Measurements from ENCODE around the gene AKAP3.

The AKAP3 gene

DNA sequence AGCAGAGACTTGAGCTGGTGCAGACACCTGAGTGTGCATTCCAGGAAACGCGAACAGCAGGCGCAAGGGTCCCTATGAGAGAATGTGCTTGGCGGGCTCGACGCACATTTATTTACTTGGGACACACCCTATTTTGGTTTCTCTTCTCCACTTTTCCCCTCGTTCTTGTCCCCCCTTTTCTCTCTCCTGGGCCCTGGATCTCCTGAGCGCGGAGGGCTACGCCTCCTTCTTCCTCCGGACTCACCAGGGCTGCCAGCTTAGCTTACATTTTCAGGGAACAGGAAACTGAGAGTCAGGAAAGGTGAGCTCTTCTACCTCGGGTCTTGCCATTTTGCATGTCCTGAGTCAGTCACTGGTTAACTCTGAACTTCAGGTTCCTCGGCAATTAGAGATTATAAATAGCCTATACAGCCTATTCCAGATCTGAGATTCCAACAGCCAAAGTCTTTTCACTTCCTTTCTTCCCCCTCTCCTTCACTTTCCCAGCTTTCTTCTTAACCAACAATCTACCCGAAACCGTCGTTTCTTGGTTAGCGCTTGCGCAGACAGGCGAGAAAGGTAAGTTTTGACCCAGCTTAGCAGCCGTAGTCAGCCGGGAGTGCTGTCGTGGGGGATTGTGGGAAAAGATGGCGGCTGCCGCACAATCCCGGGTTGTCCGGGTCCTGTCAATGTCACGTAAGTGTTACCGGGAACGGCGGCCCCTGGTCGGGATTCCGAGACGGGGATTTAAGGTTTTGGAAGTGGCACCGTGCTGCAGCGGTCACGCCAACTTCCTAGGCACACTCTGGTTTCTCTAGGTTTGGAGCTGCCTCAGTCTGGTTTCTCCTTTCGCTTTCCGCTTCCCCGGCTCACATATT lies at the start of gene AKAP3, which contains the start of gene NDUFA9:
Gene AKAP3 (minus strand): TSS at position 551 of the 857 bp plus-strand sequence. CDS start 10,855 bp downstream, outside the sequence.
Gene NDUFA9 (plus strand): TSS at position 614 of the 857 bp plus-strand sequence. CDS start 13 bp downstream, at position 627.
- peak; percentile 52 to 67 for DNase-seq (ENCODE audit: low read depth in 2 of 2)

DNA sequence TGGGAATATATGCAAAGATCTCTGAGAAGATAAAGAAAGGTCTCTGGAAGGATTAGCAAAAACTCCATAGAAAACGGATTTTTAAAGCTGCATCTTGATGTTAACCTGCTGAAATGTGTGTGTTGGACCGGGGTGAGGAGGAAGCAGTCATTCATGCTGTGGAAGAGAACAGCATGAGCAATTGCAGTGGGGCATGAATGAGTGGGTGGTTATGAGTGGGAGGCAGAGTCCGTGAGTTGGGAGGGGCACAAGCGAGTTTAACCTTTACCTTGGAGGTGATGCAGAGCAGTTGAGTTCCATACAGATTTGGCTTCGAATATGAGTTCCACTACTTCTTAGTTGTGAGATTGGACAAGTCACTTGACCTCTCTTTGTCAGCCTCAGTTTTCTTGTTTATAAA lies 41.9 kb upstream of the AKAP3 start:
- DNase-seq (ENCODE audit: low read depth in 2 of 2) = no peak

DNA sequence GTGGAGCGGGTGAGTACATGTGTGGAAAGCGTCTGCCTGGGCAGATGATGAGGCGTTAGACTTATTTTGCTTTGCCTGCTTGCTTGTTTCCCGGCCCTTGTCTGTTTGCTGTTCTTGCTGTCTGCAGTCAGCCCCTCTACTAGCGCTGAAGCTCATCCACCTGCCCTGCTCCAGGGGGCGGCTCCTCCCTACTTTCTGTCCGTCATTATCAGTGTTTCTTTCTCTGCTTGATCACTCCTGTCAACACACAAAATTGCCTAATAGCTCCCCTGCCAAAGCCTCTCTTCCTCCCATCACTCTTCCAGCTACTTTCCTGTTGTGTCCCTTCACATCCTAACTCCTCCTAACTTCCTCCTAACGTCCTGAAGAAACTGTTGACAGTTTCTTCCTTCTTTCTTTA lies 36.5 kb upstream of the AKAP3 start:
- no peak for DNase-seq (ENCODE audit: low read depth in 2 of 2)

DNA sequence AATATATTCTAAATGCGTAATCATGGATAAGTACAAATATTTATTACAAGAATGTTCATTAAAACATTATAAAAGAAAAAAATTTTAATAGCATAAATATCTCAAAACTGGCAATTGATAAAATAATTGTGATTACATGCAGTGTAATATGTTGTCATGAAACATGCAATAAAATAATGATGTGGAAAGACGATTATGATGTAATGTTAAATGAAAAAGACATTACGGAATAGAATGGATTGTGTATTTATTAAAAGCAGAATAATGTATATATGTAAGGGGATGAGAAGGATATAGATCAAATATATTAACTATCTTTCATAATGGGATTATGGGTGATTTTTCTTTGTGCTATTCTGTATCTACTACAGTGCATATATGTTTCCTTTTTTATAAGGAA lies 32.9 kb upstream of the AKAP3 start:
- no peak for DNase-seq (ENCODE audit: low read depth in 2 of 2)

DNA sequence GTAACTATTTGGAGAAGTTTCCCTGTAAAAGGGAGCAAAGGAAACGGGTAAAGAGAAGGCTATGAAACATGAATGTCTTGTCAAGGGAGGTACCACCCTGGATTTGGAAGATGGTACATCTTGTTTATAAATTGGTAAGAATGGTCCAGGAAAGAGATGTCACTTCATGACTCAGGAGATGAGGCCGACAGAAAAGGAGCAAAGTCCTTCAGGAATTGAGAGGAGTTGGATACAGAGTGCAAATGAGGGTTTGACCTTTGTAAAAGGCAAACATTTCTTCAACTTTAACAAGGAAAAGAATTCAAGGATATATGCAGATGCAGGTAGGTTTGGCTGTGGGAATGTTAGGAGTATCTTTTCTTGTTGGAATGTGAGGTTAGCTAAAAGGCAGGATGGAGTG lies 30.9 kb upstream of the AKAP3 start:
- no peak for DNase-seq (ENCODE audit: low read depth in 2 of 2)

DNA sequence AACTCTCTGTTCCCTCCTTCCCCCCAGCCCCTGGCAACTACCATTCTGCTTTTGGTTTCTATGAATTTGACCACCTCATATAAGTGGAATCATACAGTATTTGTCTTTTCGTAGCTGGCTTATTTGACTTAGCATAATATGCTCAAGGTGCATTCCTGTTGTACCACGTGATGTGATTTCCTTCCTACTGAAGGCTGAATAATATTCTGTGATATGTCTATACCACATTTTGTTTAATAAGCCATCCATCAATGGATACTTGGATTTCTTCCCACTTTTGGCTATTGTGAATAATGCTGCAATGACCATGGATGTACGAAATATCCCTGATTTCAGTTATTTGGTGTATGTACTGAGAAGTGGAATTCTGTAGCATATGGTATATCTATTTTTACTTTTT lies 16.4 kb upstream of the AKAP3 start:
- no peak for DNase-seq (ENCODE audit: low read depth in 2 of 2)

DNA sequence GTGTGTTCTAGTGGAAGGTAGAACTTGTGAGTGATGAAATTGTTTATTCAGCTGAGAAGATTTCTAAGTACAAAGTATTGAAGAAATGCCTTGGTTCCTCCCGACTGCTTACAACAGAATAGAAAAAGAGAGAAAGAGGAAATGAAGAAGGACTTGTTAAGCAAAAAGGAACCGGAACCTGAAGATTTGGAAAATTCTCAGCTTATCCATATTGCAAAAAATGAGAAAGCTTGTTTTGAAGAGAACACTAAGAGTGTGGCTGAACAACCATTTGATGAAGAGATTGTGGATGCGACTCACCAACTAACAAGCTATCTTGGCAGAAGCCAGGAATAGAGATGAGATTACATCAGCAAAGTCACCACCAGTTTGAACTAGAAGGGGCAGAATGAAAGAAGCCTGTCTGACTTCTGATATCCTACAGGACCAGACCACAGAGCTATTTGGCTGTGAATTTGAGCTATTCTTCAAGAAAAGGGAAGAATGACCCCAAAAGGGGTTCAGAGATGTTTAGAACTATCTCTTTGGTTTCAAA lies 15.2 kb upstream of the AKAP3 start:
- DNase-seq (ENCODE audit: low read depth in 2 of 2) = no peak

DNA sequence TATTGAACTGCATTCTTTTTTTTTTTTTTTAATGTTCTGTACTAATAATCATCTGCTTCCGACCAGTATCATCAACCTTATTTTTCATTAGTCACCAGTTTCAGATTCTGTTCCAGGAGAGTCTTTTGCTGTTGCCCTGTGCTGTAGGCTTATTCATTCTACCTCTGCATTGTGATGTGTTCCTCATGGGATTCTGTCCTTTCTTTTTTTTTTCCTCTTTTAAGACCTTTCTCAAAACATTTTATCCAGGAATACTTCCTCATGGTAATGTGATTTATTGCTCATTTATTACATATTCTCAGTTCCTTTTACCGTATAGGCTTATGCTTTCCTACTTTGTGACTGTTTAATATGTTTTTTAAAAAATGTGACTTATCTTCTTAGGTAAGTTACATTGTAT lies 4.8 kb upstream of the AKAP3 start:
- DNase-seq (ENCODE audit: low read depth in 2 of 2) = no peak

DNA sequence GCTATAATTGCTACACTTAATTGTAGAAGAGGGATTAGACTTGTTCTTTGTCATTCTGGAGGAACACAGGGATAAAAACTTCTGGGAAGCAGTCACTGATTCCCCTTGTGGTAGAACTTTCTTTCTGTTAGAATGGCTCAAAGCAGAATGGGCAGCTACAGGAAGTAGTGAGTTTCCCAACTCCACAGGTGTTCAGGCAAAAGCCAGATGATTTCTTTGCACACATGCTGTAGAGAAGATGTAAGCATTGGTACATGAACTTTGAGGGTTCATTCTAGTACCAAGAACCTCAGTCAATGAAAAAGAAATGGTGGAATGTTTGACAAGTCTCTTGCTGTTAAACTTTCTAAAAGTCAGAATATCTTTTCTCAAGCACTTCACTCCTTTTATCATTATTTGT lies 4.4 kb upstream of the AKAP3 start:
- no peak for DNase-seq (ENCODE audit: low read depth in 2 of 2)

DNA sequence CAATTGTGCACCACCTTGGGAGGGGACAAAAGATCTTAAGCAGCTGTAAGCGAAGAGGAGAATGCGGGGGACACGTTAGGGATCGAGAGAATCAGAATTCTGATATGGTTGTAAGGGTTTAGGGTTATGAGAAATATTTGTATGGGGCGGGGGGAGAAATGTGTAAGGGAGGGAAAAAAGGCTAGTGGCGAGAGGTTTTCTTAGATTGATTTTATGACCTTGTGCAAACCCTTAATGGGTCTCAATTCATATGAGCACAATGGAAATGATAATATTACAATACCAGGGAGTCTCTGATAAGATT lies 459 bp upstream of the AKAP3 start:
- DNase-seq (ENCODE audit: low read depth in 2 of 2) = no peak

DNA sequence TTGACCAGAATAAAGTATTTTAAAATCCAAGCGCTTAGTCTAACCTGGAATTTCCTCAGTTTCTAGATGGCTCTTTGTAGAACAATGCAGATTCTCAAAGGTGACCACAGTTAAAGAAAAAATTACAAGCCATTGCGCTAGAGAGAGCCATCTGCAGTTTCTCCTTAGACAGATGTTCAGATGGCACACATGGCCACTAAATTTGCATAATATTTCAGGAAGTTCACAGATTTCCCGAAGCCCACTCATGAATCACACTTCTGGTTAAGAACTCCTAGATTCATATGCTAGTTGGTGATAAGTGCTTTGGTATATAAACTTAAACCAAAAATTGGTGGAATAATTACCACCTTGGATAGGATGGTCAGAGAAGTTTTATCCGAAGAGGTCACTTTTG lies 749 bp downstream of the AKAP3 start:
- DNase-seq (ENCODE audit: low read depth in 2 of 2) = no peak

DNA sequence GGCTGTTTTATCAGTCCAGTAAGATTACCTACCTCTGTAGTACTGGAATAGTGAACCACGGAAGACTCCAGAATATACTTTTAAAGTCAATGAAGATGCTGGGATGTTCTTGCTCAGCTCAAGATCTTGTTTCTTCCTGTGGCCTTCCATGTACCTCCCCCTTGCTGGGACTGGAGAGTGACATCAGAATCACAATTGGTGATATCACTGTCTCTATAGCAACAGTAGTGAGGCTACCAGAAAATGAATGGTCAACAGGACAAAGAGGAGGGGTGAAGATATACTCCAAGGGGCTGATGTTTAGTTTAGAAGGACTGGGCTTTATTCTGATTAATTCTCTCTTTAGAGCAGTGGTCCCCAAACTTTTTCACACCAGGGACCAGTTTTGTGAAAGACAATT lies 3.8 kb downstream of the AKAP3 start:
- DNase-seq (ENCODE audit: low read depth in 2 of 2) = no peak

DNA sequence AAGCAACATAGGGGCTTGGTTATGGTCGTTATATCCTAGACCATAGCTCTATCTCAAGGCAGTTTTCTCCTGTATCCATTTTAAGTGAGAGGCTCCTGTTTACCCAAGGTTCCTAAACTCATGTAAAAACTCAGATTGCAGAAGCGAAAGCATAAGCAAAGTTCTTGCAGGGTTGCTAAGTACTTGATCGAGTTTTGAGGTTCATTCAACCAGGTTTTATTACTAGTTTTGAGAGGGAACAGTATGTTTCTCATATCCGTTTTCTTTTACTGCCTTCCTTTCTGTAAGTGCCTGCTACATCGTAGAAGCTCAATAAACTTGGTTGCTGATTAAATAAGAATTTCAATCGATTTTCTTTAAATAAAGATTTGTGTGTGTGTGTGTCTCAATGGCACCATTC lies 5.1 kb downstream of the AKAP3 start:
- DNase-seq (ENCODE audit: low read depth in 2 of 2) = no peak

DNA sequence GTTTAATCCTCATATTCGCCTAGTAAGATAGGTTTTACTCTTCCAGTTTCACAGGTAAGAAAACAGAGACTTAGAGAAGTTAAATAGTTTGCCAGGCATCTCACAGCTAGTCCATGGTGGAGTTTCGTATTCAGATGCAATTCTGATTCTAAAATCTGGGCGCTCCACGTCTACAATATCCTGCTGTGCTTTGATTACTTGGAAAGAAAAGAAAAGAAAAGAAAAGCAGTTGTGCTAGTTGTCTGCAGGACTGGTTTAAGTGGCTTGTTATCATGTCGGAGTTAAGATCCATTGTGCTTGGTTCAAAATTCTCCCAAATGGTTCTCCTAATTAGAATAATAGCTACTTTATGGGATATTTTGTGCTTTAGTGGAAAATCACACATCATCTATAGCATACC lies 18.6 kb downstream of the AKAP3 start:
- no peak for DNase-seq (ENCODE audit: low read depth in 2 of 2)

DNA sequence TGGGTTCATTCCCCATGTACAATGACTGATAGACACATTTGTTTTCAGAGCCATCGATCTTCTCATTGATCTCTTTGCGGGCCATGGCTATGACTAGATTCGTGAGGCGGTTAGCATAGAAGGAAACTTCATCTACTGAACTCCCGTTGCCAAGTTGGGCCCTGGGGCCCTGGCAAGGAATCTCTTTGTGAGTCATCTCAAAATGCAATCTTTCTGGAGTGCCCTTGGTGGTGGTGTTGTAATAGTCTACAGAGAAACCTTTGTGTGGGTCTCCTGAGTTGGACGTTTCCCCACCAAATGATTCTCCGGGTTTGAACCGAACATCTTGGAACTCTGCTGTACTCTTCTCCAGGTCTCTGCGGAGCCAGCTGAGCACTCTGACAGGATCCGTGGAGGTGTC lies 20.4 kb downstream of the AKAP3 start:
- DNase-seq (ENCODE audit: low read depth in 2 of 2) = no peak

DNA sequence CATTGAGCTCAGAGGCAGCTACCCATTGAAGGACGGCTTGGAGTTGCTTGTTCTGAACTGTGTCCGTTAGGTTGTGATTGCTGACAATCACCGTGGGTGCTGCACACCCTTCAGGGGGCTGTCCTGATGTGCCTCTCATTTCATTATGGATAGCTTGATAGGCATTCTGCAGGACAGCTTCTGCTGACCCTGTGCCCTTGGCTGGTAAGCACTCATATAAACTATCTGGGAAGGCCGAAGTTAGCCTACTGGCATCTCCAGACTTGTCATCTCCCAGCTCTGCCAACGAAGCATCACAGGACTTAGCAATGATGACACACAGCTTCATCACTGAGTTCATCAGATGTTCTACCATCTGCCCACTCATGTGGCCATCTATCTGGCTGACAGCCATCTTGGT lies 22.3 kb downstream of the AKAP3 start:
- no peak for DNase-seq (ENCODE audit: low read depth in 2 of 2)

DNA sequence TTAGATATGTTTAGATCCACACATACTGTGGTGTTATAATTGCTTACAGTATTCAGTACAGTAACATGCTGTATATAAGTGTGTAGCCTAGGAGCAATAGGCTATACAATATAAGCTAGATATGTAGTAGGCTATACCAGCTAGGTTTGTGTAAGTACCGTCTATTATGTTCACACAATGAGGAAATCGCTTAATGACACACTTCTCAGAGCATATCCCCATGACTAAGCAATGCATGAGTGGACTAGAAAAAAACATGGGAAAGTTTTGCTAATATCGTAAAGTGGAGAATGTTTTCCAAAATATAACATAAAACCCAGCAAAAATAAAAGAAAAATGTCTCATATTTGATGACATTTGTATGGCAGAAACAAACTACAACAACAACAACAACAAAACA lies 27.3 kb downstream of the AKAP3 start:
- DNase-seq (ENCODE audit: low read depth in 2 of 2) = no peak

DNA sequence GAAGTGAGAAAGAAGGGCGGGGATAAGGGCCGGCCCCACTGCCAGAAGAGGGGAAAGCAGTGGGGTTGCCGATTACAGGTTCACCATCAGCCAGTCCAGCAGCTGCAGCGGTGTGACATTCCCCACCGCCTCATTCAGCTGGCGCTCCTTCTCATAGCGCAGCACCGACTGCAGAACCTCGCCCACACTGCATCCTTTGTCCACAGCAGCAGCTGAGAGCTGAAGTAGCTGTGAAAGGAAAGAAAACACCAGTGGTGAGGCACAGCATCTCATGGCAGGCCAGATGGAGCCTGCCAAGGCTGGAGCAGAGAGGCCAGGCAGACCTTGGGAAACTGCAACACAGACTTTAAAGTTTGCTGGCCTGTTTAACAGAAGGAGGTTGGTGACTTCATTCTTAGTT lies 33.2 kb downstream of the AKAP3 start:
- DNase-seq (ENCODE audit: low read depth in 2 of 2) = no peak

DNA sequence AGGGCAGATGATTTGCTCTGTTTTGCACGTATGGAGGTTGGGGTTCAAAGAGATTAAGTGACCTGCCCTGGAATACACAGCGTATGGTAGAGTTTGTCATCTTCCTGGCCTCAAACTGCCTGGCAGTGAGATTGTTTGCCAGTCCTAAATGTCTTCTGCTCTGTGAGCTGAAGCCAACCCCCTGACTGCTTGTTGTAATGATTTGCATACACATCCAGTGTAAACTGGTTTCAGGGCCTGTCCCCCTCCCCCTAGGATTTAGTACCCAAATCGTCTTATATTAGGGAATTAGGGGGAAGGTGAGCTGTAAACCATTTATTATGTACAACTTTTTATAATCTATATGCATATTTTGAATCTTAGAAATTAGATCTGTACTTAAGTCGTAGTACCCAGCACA lies 38.4 kb downstream of the AKAP3 start:
- DNase-seq (ENCODE audit: low read depth in 2 of 2) = no peak

DNA sequence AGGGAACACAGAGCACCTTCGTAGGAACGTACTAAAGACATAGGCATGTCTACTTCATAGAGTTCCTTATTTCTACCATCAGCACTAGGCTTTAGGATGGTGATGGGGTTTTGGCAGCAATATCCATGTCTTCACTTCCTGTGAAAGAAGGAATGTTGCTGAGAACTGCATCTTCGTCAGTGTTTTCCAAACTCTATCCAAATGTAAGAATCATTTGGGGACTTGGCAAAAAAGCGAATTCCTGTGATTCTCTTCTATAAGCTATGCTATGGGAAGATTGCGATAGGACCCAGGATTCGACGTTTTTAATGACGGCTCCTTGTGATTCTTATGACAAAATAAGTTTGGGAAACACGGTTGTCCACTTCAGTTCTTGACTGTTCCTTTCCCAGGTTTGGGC lies 39.8 kb downstream of the AKAP3 start:
- DNase-seq (ENCODE audit: low read depth in 2 of 2) = no peak

DNA sequence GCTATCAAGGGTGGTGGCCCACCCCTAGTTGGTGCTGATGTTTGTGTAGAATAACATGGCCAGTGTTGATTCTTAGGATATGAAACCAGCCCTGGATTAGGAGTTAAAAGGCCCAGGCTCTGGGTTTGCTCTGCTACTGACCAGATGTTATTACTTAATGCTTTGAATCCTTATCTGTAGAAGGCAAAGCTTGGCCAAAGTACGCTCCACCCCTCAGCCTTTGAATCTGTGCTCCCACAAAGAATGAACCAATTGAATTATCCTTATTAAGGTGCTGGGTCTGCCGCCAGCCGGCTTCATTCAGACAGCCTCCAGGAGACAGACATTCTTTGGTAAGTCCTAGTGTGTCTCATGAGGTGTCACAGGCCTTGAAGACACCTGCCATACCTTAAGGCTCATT lies 41.8 kb downstream of the AKAP3 start:
- no peak for DNase-seq (ENCODE audit: low read depth in 2 of 2)

DNA sequence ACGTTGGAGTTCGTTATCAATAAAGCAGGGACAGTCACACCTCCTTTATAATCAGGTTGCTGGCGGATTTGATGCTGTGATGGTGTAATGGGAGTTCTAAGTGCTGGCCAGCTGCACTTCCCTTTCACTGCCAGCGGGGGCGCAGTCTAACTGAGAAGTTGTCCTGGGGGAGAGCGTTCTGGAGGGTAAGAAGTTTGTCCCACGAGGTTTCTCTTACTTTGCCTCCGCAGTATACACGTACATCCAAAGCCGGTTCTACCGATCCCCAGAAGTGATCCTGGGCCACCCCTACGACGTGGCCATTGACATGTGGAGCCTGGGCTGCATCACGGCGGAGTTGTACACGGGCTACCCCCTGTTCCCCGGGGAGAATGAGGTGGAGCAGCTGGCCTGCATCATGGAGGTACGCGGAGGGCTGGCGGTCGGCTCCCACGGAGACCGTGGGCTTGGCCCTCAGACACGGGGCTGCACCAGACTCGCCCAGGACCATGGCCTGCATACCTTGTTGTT lies 44.1 kb downstream of the AKAP3 start:
- peak; percentile 53 to 62 for DNase-seq (ENCODE audit: low read depth in 2 of 2)

DNA sequence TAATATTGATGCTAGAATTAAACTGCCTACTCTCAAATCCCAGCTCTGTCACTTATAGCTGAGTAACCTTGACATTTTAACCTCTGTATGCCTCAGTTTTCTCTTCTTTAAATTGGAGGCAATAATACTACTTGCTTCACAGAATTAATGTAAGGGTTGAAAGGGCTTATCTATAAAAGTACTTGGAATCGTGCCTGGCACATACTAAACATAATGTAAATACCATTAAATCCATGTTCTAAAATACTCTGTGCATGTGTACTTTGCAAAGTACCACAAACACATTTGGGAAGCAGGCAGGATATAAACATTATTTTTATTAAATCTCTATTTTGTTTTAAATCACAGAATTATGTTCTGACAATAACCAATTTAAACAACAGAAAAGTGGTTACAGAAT lies 44.9 kb downstream of the AKAP3 start:
- DNase-seq (ENCODE audit: low read depth in 2 of 2) = no peak

DNA sequence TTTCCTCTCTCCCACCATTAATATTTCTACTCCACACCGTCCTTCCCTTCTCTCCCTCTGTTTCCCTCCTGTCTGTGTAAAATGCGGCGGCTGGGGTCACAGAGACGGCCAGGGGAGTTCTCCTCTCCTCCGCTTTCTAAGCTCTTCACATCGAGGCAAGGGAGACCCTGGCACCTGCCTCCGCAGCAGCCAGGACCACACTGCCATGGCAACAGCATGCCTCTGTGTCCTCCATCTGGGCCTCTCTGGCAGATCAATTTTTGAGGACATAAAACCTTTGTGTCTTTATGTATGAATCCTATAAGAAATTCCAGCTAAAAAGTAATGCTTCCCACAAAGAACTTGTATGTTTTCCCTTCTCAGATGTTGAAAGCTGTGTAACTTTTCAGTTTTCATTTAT lies 45.4 kb downstream of the AKAP3 start:
- no peak for DNase-seq (ENCODE audit: low read depth in 2 of 2)
